ENCODE results near the gene KRTAP10-1.

The KRTAP10-1 gene

DNA sequence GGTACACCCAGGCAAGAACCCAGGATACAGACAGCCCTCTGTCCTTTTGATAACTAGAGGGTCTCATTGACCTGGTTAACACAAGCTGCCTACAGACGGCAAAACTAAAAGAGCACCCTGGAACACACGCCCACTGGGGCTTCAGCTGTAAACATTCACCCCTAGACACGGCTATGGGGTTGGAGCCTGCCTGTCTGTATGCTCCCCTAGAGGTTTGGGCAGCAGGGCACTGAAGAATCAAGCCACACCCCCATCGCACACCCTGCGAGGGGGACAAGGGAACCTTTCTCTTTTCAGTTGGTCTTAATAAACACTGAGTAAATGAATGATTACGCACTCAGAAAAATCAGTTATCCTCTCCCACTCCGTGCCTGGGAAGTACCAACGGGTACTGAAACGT lies 49.2 kb downstream of the KRTAP10-1 start:
- no peak for TF ChIP-seq EZH2 (IDR thresholded peaks at IDR 0.05; ENCODE audit: borderline replicate concordance, low read depth, low read length, severe bottlenecking)
- TF ChIP-seq, protein P1, sequence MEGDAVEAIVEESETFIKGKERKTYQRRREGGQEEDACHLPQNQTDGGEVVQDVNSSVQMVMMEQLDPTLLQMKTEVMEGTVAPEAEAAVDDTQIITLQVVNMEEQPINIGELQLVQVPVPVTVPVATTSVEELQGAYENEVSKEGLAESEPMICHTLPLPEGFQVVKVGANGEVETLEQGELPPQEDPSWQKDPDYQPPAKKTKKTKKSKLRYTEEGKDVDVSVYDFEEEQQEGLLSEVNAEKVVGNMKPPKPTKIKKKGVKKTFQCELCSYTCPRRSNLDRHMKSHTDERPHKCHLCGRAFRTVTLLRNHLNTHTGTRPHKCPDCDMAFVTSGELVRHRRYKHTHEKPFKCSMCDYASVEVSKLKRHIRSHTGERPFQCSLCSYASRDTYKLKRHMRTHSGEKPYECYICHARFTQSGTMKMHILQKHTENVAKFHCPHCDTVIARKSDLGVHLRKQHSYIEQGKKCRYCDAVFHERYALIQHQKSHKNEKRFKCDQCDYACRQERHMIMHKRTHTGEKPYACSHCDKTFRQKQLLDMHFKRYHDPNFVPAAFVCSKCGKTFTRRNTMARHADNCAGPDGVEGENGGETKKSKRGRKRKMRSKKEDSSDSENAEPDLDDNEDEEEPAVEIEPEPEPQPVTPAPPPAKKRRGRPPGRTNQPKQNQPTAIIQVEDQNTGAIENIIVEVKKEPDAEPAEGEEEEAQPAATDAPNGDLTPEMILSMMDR (IDR thresholded peaks at IDR 0.05; ENCODE audit: borderline replicate concordance, extremely low read depth, low read length, poor library complexity, severe bottlenecking) = no peak
- ATAC-seq (ENCODE audit: insufficient read depth, low read depth) = no peak
- Histone ChIP-seq H3K4me1 (ENCODE audit: insufficient read depth, low read length) (no peaks in the 10 kb centered on the region), H3K9me3 (ENCODE audit: insufficient read depth, low read length, severe bottlenecking) (peaks cover 2% of the 10 kb centered on the region), H3K9ac (ENCODE audit: low read depth, low read length) (no peak overlapping the region), H3K27me3 (ENCODE audit: insufficient read depth, low read length, poor library complexity) (no peaks in the 10 kb centered on the region), H3K36me3 (ENCODE audit: insufficient read depth, low read length) (no peaks in the 10 kb centered on the region), H2AFZ (ENCODE audit: low read depth, low read length) (no peak overlapping the region), H3K4me2 (ENCODE audit: insufficient read depth, low read length) (no peak overlapping the region), H3K79me2 (ENCODE audit: insufficient read depth, low read length) (no peaks in the 10 kb centered on the region), H4K20me1 (ENCODE audit: insufficient read depth, low read length) (no peaks in the 10 kb centered on the region), H3K4me3 (ENCODE audit: low read depth in 1 of 2, low read length in 2 of 2) (no peak overlapping the region), H3K27ac (ENCODE audit: low read length) (no peak overlapping the region)
- DNase-seq = no peak

DNA sequence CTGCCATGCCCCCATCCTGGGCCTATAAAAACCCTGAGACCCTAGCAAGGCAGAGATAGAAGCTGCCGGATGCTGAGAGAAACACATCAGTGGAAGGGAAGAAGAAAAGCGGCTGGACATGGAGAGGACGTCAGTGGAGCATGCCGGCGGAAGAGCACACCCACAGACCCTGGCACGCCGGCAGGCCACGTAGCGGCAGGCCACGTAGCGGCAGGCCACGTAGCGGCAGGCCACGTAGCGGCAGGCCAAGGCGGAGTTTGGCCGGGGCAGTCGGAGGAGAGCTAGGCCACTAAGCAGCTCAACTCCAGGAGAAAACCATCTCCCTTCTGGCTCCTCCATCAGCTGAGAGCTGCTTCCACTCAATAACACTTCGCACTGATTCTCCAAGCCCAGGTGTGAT lies 49.6 kb downstream of the KRTAP10-1 start:
- Histone ChIP-seq H3K36me3 (ENCODE audit: insufficient read depth, low read length) (no peaks in the 10 kb centered on the region), H3K79me2 (ENCODE audit: insufficient read depth, low read length) (no peaks in the 10 kb centered on the region), H3K27ac (ENCODE audit: low read length) (no peak overlapping the region), H3K4me3 (ENCODE audit: low read depth in 1 of 2, low read length in 2 of 2) (no peak overlapping the region), H4K20me1 (ENCODE audit: insufficient read depth, low read length) (no peaks in the 10 kb centered on the region), H3K27me3 (ENCODE audit: insufficient read depth, low read length, poor library complexity) (no peaks in the 10 kb centered on the region), H3K4me1 (ENCODE audit: insufficient read depth, low read length) (no peaks in the 10 kb centered on the region), H3K9me3 (ENCODE audit: insufficient read depth, low read length, severe bottlenecking) (peaks cover 2% of the 10 kb centered on the region), H2AFZ (ENCODE audit: low read depth, low read length) (no peak overlapping the region), H3K4me2 (ENCODE audit: insufficient read depth, low read length) (no peak overlapping the region), H3K9ac (ENCODE audit: low read depth, low read length) (no peak overlapping the region)
- DNase-seq (no peak), ATAC-seq (ENCODE audit: insufficient read depth, low read depth) (no peak)
- no peak for TF ChIP-seq EZH2 (IDR thresholded peaks at IDR 0.05; ENCODE audit: borderline replicate concordance, low read depth, low read length, severe bottlenecking)
- TF ChIP-seq, protein P1 (IDR thresholded peaks at IDR 0.05; ENCODE audit: borderline replicate concordance, extremely low read depth, low read length, poor library complexity, severe bottlenecking) = no peak

DNA sequence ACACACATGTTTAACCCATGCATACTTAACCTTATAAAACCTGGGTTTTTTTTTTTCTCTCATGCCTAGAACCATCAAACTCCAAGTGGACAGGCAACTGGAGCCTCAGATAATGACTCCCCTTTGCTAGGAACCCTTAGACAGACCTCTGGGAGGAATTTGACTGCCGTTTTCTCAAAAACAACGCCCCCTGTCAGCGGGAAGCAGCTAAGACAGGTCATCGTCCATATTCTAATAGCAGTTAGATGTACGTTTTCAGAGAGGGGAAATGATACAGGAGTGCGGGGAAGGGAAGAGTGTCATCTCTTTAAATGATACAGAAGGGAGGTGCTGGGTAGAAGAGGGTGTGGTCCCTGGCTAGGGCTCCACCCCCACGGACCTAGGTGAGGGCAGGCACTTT lies 50.0 kb downstream of the KRTAP10-1 start:
- H3K9me3 ChIP-seq (ENCODE audit: insufficient read depth, low read length, severe bottlenecking) = peaks cover 2% of the 10 kb centered on the region
- TF ChIP-seq EZH2 (IDR thresholded peaks at IDR 0.05; ENCODE audit: borderline replicate concordance, low read depth, low read length, severe bottlenecking) = no peak
- TF ChIP-seq, protein P1 (IDR thresholded peaks at IDR 0.05; ENCODE audit: borderline replicate concordance, extremely low read depth, low read length, poor library complexity, severe bottlenecking) = peak; percentile 21
- H3K4me1 ChIP-seq (ENCODE audit: insufficient read depth, low read length) = no peaks in the 10 kb centered on the region
- no peak for ATAC-seq (ENCODE audit: insufficient read depth, low read depth)
- no peak overlapping the region for H3K4me2 ChIP-seq (ENCODE audit: insufficient read depth, low read length)
- no peak overlapping the region for H3K4me3 ChIP-seq (ENCODE audit: low read depth in 1 of 2, low read length in 2 of 2)
- no peak for DNase-seq
- H2AFZ ChIP-seq (ENCODE audit: low read depth, low read length) = no peak overlapping the region
- H4K20me1 ChIP-seq (ENCODE audit: insufficient read depth, low read length) = no peaks in the 10 kb centered on the region
- no peaks in the 10 kb centered on the region for H3K27me3 ChIP-seq (ENCODE audit: insufficient read depth, low read length, poor library complexity)
- H3K79me2 ChIP-seq (ENCODE audit: insufficient read depth, low read length) = no peaks in the 10 kb centered on the region
- no peak overlapping the region for H3K9ac ChIP-seq (ENCODE audit: low read depth, low read length)
- H3K36me3 ChIP-seq (ENCODE audit: insufficient read depth, low read length) = no peaks in the 10 kb centered on the region
- H3K27ac ChIP-seq (ENCODE audit: low read length) = no peak overlapping the region

Measured in DND-41 (cell line).